Neural progenitor cell (in vitro differentiated cells): ENCODE results near the gene TXLNB. TPM values are rescaled to one million over a fixed set of nuclear protein-coding genes. Genes with fewer than 3 reads are reported as not detected.

Source experiments
- DNase-seq: peaks from one replicate; pipeline ENCODE4 v3.0.0-alpha.2; 2016; ENCODE audit warnings: low spot score
- H2AFZ ChIP-seq: fragments of 200-600 bp; sonication (generic); replicated peaks from 2 replicates; pipeline ENCODE4 v1.6.1; 2016; ENCODE audit warnings: antibody characterized with exemption
- H3F3A ChIP-seq: fragments of 200-600 bp; sonication (generic); 2 replicates; pipeline ENCODE4 v1.6.1; 2016; ENCODE audit warnings: antibody characterized with exemption, low read depth
- H3K27ac ChIP-seq: fragments of 200-600 bp; sonication (generic); 2 replicates; pipeline ENCODE4 v1.5.1; 2016; ENCODE audit warnings: mild to moderate bottlenecking
- H3K27me3 ChIP-seq: fragments of 200-600 bp; sonication (generic); 2 replicates; pipeline ENCODE4 v1.6.1; 2016; ENCODE audit warnings: mild to moderate bottlenecking, moderate library complexity
- H3K36me3 ChIP-seq: fragments of 200-600 bp; sonication (generic); 2 replicates; pipeline ENCODE4 v1.5.1; 2016
- H3K4me1 ChIP-seq: fragments of 200-600 bp; sonication (generic); 2 replicates; pipeline ENCODE4 v1.6.1; 2016; ENCODE audit warnings: mixed run types
- H3K4me2 ChIP-seq: fragments of 200-600 bp; sonication (generic); 2 replicates; pipeline ENCODE4 v1.6.1; 2016
- H3K4me3 ChIP-seq: fragments of 200-600 bp; sonication (generic); 2 replicates; pipeline ENCODE4 v1.5.1; 2016
- H3K79me2 ChIP-seq: fragments of 200-600 bp; sonication (generic); 2 replicates; pipeline ENCODE4 v1.6.1; 2016; ENCODE audit warnings: low read depth
- H3K9ac ChIP-seq: fragments of 200-600 bp; sonication (generic); 2 replicates; pipeline ENCODE4 v1.6.1; 2016
- H3K9me3 ChIP-seq: fragments of 200-600 bp; sonication (generic); 2 replicates; pipeline ENCODE4 v1.5.1; 2016; ENCODE audit warnings: low read depth
- H4K20me1 ChIP-seq: fragments of 200-600 bp; sonication (generic); 2 replicates; pipeline ENCODE4 v1.6.1; 2016; ENCODE audit warnings: low read depth
- H3K27ac Mint-ChIP-seq: 3 replicates; pipeline ENCODE4 v1.8.0; 2021; ENCODE audit warnings: mixed read lengths
- H3K27me3 Mint-ChIP-seq: 2 replicates; pipeline ENCODE4 v1.8.0; 2022; ENCODE audit warnings: low read depth, mild to moderate bottlenecking, inconsistent platforms, moderate library complexity, mixed read lengths; ENCODE audit not compliant: insufficient read depth
- H3K36me3 Mint-ChIP-seq: 3 replicates; pipeline ENCODE4 v1.8.0; 2021; ENCODE audit warnings: mixed read lengths
- H3K4me1 Mint-ChIP-seq: 3 replicates; pipeline ENCODE4 v1.8.0; 2021; ENCODE audit warnings: mixed read lengths
- H3K4me3 Mint-ChIP-seq: 3 replicates; pipeline ENCODE4 v1.8.0; 2021; ENCODE audit warnings: mild to moderate bottlenecking, moderate library complexity, mixed read lengths
- H3K9me3 Mint-ChIP-seq: 3 replicates; pipeline ENCODE4 v1.8.0; 2020; ENCODE audit warnings: mixed read lengths
- EZH2 ChIP-seq: fragments of 200-600 bp; sonication (generic); IDR thresholded peaks from 2 replicates; pipeline ENCODE4 v1.6.1; 2017; ENCODE audit warnings: antibody characterized with exemption, mild to moderate bottlenecking, moderate library complexity
- EZH2phosphoT487 ChIP-seq: fragments of 200-600 bp; sonication (generic); IDR thresholded peaks from 2 replicates; pipeline ENCODE4 v1.6.1; 2017; ENCODE audit warnings: antibody characterized with exemption
- total RNA-seq: library from RNA; depleted of rRNA; stranded (reverse); fragments of >200 nt; gene quantifications from 2 replicates; pipeline ENCODE4 v1.2.3, GENCODE V29; 2015; ENCODE audit warnings: low replicate concordance
- TF ChIP-seq, protein P1 (sequence below): fragments of 200-600 bp; sonication (generic); IDR thresholded peaks from 2 replicates; pipeline ENCODE4 v1.5.1; 2017; ENCODE audit warnings: antibody characterized with exemption, mild to moderate bottlenecking

The TXLNB gene
- total RNA-seq, 1 donor from 2014 or later = 0.06 TPM

DNA sequence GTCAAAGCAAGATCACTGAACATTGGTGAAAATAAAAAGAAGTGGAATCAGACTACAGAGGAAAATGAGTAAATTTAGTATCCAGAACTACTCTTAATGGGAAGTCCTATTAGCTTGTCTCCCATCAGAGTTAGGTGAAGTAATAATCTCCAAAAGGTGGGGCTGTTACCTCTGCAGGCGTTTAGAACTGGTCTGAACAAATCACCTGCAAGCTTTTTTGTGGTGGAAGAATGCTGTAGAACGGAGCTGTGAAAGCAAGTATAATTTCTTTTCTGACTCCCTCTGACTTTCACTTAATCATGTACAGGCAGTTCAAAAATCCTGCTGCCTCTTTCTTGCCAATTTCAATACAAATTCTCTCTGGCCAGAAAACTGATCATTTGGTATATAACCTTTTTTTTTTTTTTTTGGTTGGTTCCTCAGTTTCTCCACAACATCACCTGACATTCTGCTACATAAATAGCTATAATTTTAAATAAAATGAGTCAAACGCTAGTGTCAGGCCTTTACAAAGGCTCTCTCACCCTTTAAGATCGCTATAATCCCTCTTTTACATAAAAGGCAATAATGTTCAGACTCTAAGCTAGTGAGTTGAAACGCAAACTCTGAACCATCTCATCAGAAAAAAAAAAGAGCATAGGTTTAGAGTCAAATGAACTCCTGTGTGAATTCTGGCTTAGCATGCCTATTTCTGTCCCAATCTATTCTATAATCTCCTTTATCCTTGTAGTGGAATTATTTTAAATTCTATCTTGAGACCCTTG lies 43.8 kb upstream of the TXLNB start:
- TF ChIP-seq EZH2phosphoT487 (no peak), EZH2 (no peak)
- TF ChIP-seq, protein P1, sequence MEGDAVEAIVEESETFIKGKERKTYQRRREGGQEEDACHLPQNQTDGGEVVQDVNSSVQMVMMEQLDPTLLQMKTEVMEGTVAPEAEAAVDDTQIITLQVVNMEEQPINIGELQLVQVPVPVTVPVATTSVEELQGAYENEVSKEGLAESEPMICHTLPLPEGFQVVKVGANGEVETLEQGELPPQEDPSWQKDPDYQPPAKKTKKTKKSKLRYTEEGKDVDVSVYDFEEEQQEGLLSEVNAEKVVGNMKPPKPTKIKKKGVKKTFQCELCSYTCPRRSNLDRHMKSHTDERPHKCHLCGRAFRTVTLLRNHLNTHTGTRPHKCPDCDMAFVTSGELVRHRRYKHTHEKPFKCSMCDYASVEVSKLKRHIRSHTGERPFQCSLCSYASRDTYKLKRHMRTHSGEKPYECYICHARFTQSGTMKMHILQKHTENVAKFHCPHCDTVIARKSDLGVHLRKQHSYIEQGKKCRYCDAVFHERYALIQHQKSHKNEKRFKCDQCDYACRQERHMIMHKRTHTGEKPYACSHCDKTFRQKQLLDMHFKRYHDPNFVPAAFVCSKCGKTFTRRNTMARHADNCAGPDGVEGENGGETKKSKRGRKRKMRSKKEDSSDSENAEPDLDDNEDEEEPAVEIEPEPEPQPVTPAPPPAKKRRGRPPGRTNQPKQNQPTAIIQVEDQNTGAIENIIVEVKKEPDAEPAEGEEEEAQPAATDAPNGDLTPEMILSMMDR = no peak
- no peak overlapping the region for H3K4me2 ChIP-seq

DNA sequence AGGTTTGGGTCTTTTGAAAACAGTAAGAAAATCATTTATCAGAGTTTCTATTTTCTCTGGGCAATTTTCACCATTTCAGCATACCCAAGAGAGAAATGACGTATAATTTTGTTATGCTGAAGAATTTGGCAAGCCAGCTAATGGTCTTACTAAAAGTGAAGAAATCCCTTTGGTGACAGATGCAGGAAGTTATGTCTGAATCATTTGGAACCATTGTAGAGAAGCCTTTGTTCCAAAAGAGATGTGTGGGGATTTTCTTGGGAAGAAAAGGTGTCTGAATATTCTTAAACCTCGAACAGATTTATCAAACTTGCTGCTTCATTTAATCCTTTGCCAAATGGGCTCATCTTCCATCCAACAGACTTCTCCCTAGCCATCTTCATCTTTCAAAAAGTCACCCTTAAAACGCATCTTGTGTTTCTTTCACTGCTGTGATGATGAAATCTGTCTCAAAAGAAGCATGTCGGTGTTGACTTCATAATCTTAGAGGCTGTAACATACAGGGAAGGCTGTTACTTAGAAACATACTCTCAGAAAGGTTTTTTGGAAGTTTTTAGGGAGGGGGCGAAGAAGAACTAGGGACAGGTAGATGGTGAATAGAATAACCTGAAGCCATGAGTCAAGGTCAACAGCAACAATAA lies 43.1 kb upstream of the TXLNB start:
- H3K4me2 ChIP-seq = no peak overlapping the region
- H3K4me3 ChIP-seq = no peak overlapping the region
- H3K9me3 Mint-ChIP-seq = no peaks in the 10 kb centered on the region

More for the DNA sequence above, 43.8 kb upstream of the TXLNB start:
- Mint-ChIP-seq H3K4me3 (no peak overlapping the region), H3K4me1 (no peaks in the 10 kb centered on the region), H3K9me3 (no peaks in the 10 kb centered on the region), H3K27me3 (no peaks in the 10 kb centered on the region), H3K36me3 (no peaks in the 10 kb centered on the region), H3K27ac (no peak overlapping the region)
- Histone ChIP-seq H3K36me3 (no peaks in the 10 kb centered on the region), H3K27me3 (no peaks in the 10 kb centered on the region), H3K9ac (no peak overlapping the region), H3K79me2 (no peaks in the 10 kb centered on the region), H2AFZ (no peak overlapping the region), H3F3A (no peaks in the 10 kb centered on the region), H3K27ac (no peak overlapping the region), H4K20me1 (no peaks in the 10 kb centered on the region), H3K4me1 (no peaks in the 10 kb centered on the region), H3K4me3 (no peak overlapping the region), H3K9me3 (no peaks in the 10 kb centered on the region)
- no peak for DNase-seq

DNA sequence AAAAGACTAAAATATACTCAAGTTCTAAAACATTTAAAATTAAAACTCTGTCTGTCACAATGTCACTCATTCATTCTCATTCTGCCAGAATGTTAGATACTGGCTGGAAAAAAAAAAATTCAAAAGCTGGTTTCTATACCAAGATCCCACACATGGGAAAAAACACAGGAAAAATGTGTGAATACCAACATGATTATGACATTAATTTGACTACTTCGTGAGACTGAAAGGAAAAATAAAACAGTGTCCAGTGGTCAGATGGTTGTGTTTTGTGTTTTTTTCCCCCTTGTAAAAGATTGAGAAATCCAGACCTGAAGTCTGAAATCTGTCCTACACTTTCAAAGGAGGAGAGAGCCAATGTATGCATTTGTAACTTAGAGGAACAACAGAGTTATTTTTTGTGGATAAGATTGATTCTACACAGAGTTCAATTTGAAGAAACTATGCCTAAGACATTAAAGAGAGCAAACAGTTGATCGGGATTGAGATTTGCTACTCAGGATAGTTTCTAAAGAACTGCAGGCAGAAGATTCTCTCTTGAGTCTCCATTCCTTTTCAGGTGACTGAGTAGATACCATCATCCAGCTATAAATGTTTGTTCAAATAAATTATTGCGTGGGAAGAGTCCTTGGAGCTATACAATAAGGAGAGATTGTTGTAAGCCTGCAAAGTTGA lies 39.2 kb upstream of the TXLNB start:
- H3K4me2 ChIP-seq = no peak overlapping the region
- Mint-ChIP-seq H3K27me3 (no peaks in the 10 kb centered on the region), H3K36me3 (peaks cover 2% of the 10 kb centered on the region), H3K4me1 (peaks cover 3% of the 10 kb centered on the region), H3K27ac (no peak overlapping the region), H3K4me3 (no peak overlapping the region), H3K9me3 (peaks cover 2% of the 10 kb centered on the region)
- no peak overlapping the region for H2AFZ ChIP-seq
- H3K9ac ChIP-seq = no peak overlapping the region
- no peak for DNase-seq
- H3K79me2 ChIP-seq = no peaks in the 10 kb centered on the region
- H3K4me3 ChIP-seq = no peak overlapping the region
- TF ChIP-seq, protein P1 = no peak
- no peak for TF ChIP-seq EZH2phosphoT487
- TF ChIP-seq EZH2 = no peak
- no peaks in the 10 kb centered on the region for H3K27me3 ChIP-seq
- H3K27ac ChIP-seq = no peak overlapping the region
- H3K9me3 ChIP-seq = no peaks in the 10 kb centered on the region
- no peaks in the 10 kb centered on the region for H4K20me1 ChIP-seq
- no peaks in the 10 kb centered on the region for H3F3A ChIP-seq
- no peaks in the 10 kb centered on the region for H3K4me1 ChIP-seq
- no peaks in the 10 kb centered on the region for H3K36me3 ChIP-seq

More for the DNA sequence above, 43.1 kb upstream of the TXLNB start:
- Histone ChIP-seq H3F3A (no peaks in the 10 kb centered on the region), H4K20me1 (no peaks in the 10 kb centered on the region), H3K27ac (no peak overlapping the region), H3K36me3 (no peaks in the 10 kb centered on the region), H3K9ac (no peak overlapping the region), H3K4me1 (no peaks in the 10 kb centered on the region), H3K79me2 (no peaks in the 10 kb centered on the region), H2AFZ (no peak overlapping the region), H3K9me3 (no peaks in the 10 kb centered on the region), H3K27me3 (no peaks in the 10 kb centered on the region)
- Mint-ChIP-seq H3K27me3 (no peaks in the 10 kb centered on the region), H3K36me3 (no peaks in the 10 kb centered on the region), H3K27ac (no peak overlapping the region), H3K4me1 (no peaks in the 10 kb centered on the region), H3K4me3 (no peak overlapping the region)
- TF ChIP-seq, protein P1 = no peak
- TF ChIP-seq EZH2phosphoT487 = no peak
- TF ChIP-seq EZH2 = no peak
- no peak for DNase-seq
